Cerebellar cortex (tissue), 1 donor: ENCODE data around the gene NUP58.
"Not testable (repeated sequence)": the region's sequence is repeated elsewhere in the genome, so short reads cannot be mapped to it uniquely, and the experiment has no call there.

Experiments
- DNase-seq: peaks from one replicate; pipeline ENCODE4 v3.0.0-alpha.2; 2015; ENCODE audit warnings: low spot score

The NUP58 gene

GRCh38 chr13:25306671-25307464 lies 5.4 kb downstream of the NUP58 start:
- no peak for DNase-seq

- no peak for DNase-seq
These were observed 9.5 kb downstream of the NUP58 start for GRCh38 chr13:25310891-25311290.

GRCh38 chr13:25318946-25319345 lies 17.5 kb downstream of the NUP58 start:
- DNase-seq = not testable (repeated sequence)

GRCh38 chr13:25319771-25320170 lies 18.3 kb downstream of the NUP58 start:
- no peak for DNase-seq

- no peak for DNase-seq
These were observed 22.7 kb downstream of the NUP58 start for GRCh38 chr13:25324100-25324499.

- DNase-seq = no peak
These were observed 28.3 kb downstream of the NUP58 start for GRCh38 chr13:25329706-25330105.

- no peak for DNase-seq
These were observed 29.1 kb downstream of the NUP58 start for GRCh38 chr13:25330541-25330940.

GRCh38 chr13:25335856-25336255 lies 34.4 kb downstream of the NUP58 start:
- no peak for DNase-seq

- DNase-seq = no peak
These were observed 44.2 kb downstream of the NUP58 start for GRCh38 chr13:25345576-25345975.

GRCh38 chr13:25347151-25347550 lies 45.7 kb downstream of the NUP58 start:
- no peak for DNase-seq

GRCh38 chr13:25351404-25351803 lies 50.0 kb downstream of the NUP58 start:
- no peak for DNase-seq

- DNase-seq = no peak
These were observed 50.8 kb downstream of the NUP58 start for GRCh38 chr13:25352230-25352629.

GRCh38 chr13:25352806-25353205 lies 51.4 kb downstream of the NUP58 start:
- DNase-seq = no peak

GRCh38 chr13:25353344-25353743 lies 51.9 kb downstream of the NUP58 start:
- no peak for DNase-seq

GRCh38 chr13:25354377-25354776 lies 53.0 kb downstream of the NUP58 start:
- no peak for DNase-seq

- DNase-seq = not testable (repeated sequence)
These were observed 59.0 kb downstream of the NUP58 start for GRCh38 chr13:25360443-25360842.

- no peak for DNase-seq
These were observed 64.4 kb downstream of the NUP58 start for GRCh38 chr13:25365720-25366235.

- DNase-seq = peak; percentile 67
These were observed 69.9 kb downstream of the NUP58 start for GRCh38 chr13:25371158-25371874.

- no peak for DNase-seq
These were observed 70.5 kb downstream of the NUP58 start, which contains the start of gene ATP8A2 for GRCh38 chr13:25371875-25372283. Gene ATP8A2, plus strand, starts transcription at chr13:25371974. Its CDS starts 239 bp downstream, at chr13:25372213.

GRCh38 chr13:25372284-25373081 lies 71.1 kb downstream of the NUP58 start:
- DNase-seq = peak; percentile 66

- peak; percentile 70 for DNase-seq
These were observed 74.4 kb downstream of the NUP58 start for GRCh38 chr13:25375727-25376358.
